WTC11 (cell line): ENCODE results near the gene BSN. TPM values are rescaled to one million over a fixed set of nuclear protein-coding genes. Genes with fewer than 3 reads are reported as not detected.

Experiments used
- ATAC-seq: fragments of 200-7000 bp; cut with Tn5 transposase; 2 replicates; pipeline ENCODE4 v1.10.0; 2021; ENCODE audit warnings: mild to moderate bottlenecking, moderate library complexity
- CTCF ChIA-PET: fragments of 300-600 bp; sonication (Branson Sonifier 250); formaldehyde crosslinking; loops from one replicate; lab custom pipeline; 2021; ENCODE audit warnings: antibody characterized with exemption; lab: Charles Lee
- POLR2A ChIA-PET: fragments of 350-600 bp; sonication (Branson Sonifier 250); formaldehyde crosslinking; loops from one replicate; lab custom pipeline; 2021; ENCODE audit warnings: antibody characterized with exemption; lab: Charles Lee
- DNase-seq: peaks from one replicate; pipeline ENCODE4 v3.0.0; 2021; ENCODE audit warnings: low spot score
- H3K27ac Mint-ChIP-seq: 2 replicates; pipeline ENCODE4 v1.8.0; 2021; ENCODE audit warnings: mixed read lengths
- H3K27me3 Mint-ChIP-seq: 2 replicates; pipeline ENCODE4 v1.8.0; 2021; ENCODE audit warnings: low read depth, mild to moderate bottlenecking, moderate library complexity, mixed read lengths
- H3K36me3 Mint-ChIP-seq: 2 replicates; pipeline ENCODE4 v1.8.0; 2021; ENCODE audit warnings: mixed read lengths
- H3K4me1 Mint-ChIP-seq: 2 replicates; pipeline ENCODE4 v1.8.0; 2022; ENCODE audit warnings: mixed read lengths
- H3K4me3 Mint-ChIP-seq: 2 replicates; pipeline ENCODE4 v1.8.0; 2021; ENCODE audit warnings: mild to moderate bottlenecking, moderate library complexity, mixed read lengths
- H3K9me3 Mint-ChIP-seq: 2 replicates; pipeline ENCODE4 v1.8.0; 2021; ENCODE audit warnings: mixed read lengths
- CREB1 ChIP-seq: sonication (generic); formaldehyde crosslinking; IDR thresholded peaks from 2 replicates; pipeline ENCODE4 v1.8.0; 2023; ENCODE audit warnings: mild to moderate bottlenecking, missing genetic modification reagents
- ELF4 ChIP-seq: sonication (generic); formaldehyde crosslinking; IDR thresholded peaks from 2 replicates; pipeline ENCODE4 v1.8.1; 2022; ENCODE audit warnings: low read depth, mild to moderate bottlenecking, moderate library complexity, missing genetic modification reagents
- EMX1 ChIP-seq: fragments of 250-450 bp; sonication (Bioruptor Pico); IDR thresholded peaks from 2 replicates; pipeline ENCODE4 v1.8.0; 2021; ENCODE audit warnings: mild to moderate bottlenecking
- FOXJ3 ChIP-seq: sonication (generic); formaldehyde crosslinking; IDR thresholded peaks from 2 replicates; pipeline ENCODE4 v1.9.0; 2021; ENCODE audit warnings: missing genetic modification reagents, mild to moderate bottlenecking, borderline replicate concordance
- GABPB1 ChIP-seq: sonication (generic); formaldehyde crosslinking; IDR thresholded peaks from 2 replicates; pipeline ENCODE4 v1.8.1; 2023; ENCODE audit warnings: mild to moderate bottlenecking, missing genetic modification reagents
- MYBL2 ChIP-seq: sonication (generic); formaldehyde crosslinking; IDR thresholded peaks from 2 replicates; pipeline ENCODE4 v1.8.1; 2023; ENCODE audit warnings: mild to moderate bottlenecking, moderate library complexity, missing genetic modification reagents
- NFE2L1 ChIP-seq: sonication (generic); formaldehyde crosslinking; IDR thresholded peaks from 2 replicates; pipeline ENCODE4 v1.8.1; 2023; ENCODE audit warnings: missing genetic modification reagents
- NR1H2 ChIP-seq: sonication (generic); formaldehyde crosslinking; IDR thresholded peaks from 2 replicates; pipeline ENCODE4 v1.9.0; 2021; ENCODE audit warnings: mild to moderate bottlenecking, moderate library complexity, missing genetic modification reagents
- TEAD1 ChIP-seq: sonication (generic); formaldehyde crosslinking; IDR thresholded peaks from 2 replicates; pipeline ENCODE4 v1.8.0; 2022; ENCODE audit warnings: mild to moderate bottlenecking, missing genetic modification reagents
- ZBTB21 ChIP-seq: sonication (generic); formaldehyde crosslinking; IDR thresholded peaks from 2 replicates; pipeline ENCODE4 v1.8.1; 2023; ENCODE audit warnings: mild to moderate bottlenecking, missing genetic modification reagents, borderline replicate concordance
- ZNF138 ChIP-seq: sonication (generic); formaldehyde crosslinking; conservative IDR thresholded peaks from 2 replicates; pipeline ENCODE4 v1.8.1; 2022; ENCODE audit warnings: mild to moderate bottlenecking, moderate library complexity, missing genetic modification reagents
- ZNF219 ChIP-seq: sonication (generic); formaldehyde crosslinking; IDR thresholded peaks from 2 replicates; pipeline ENCODE4 v1.8.0; 2023; ENCODE audit warnings: missing genetic modification reagents, mild to moderate bottlenecking, borderline replicate concordance
- ZNF317 ChIP-seq: sonication (generic); formaldehyde crosslinking; IDR thresholded peaks from 2 replicates; pipeline ENCODE4 v1.8.1; 2023; ENCODE audit warnings: low read depth, mild to moderate bottlenecking, moderate library complexity, missing genetic modification reagents, borderline replicate concordance
- ZNF423 ChIP-seq: fragments of 250-450 bp; sonication (Bioruptor Pico); IDR thresholded peaks from 2 replicates; pipeline ENCODE4 v2.1.2; 2022; ENCODE audit warnings: mild to moderate bottlenecking, moderate library complexity
- total RNA-seq: library from RNA; stranded (reverse); gene quantifications from 3 replicates; pipeline ENCODE4 v1.2.3, GENCODE V29; 2021
- TF ChIP-seq, protein P1 (sequence below): fragments of 250-450 bp; sonication (Bioruptor Pico); IDR thresholded peaks from 2 replicates; pipeline ENCODE4 v2.1.2; 2022; ENCODE audit warnings: mild to moderate bottlenecking, moderate library complexity
- TF ChIP-seq, protein P2 (sequence below): sonication (generic); formaldehyde crosslinking; IDR thresholded peaks from 2 replicates; pipeline ENCODE4 v1.8.1; 2023; ENCODE audit warnings: mild to moderate bottlenecking, missing genetic modification reagents, moderate library complexity
- TF ChIP-seq, protein P3 (sequence below): sonication (generic); formaldehyde crosslinking; IDR thresholded peaks from 2 replicates; pipeline ENCODE4 v1.8.1; 2023; ENCODE audit warnings: mild to moderate bottlenecking, missing genetic modification reagents, borderline replicate concordance
- TF ChIP-seq, protein P4 (sequence below): fragments of 250-450 bp; sonication (Bioruptor Pico); IDR thresholded peaks from 2 replicates; pipeline ENCODE4 v1.9.0; 2021; ENCODE audit warnings: mild to moderate bottlenecking, borderline replicate concordance

The BSN gene
- total RNA-seq, 1 experiment from 2014 or later: 2.8 TPM

DNA sequence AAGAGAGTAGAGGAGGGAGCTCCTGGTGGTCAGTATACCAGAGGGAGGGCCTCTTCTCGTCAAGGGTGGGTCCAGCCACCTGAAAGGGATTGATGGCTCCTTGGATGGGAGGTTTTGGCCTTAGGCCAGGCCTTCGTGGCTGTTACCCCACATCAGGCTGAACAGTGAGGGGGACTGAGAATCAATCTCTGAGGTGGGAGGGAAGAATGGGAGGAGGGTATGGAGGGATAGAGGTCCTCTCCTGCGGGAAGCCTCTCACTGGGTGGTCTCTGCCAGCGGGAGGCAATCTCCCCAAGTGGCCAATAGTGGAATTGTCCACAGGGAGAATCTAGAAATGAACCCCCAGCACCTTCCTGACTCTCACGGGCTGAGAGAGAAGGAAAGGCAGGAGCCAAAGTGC is 53.5 kb downstream of the BSN start (continued):
- TF ChIP-seq, protein P1, sequence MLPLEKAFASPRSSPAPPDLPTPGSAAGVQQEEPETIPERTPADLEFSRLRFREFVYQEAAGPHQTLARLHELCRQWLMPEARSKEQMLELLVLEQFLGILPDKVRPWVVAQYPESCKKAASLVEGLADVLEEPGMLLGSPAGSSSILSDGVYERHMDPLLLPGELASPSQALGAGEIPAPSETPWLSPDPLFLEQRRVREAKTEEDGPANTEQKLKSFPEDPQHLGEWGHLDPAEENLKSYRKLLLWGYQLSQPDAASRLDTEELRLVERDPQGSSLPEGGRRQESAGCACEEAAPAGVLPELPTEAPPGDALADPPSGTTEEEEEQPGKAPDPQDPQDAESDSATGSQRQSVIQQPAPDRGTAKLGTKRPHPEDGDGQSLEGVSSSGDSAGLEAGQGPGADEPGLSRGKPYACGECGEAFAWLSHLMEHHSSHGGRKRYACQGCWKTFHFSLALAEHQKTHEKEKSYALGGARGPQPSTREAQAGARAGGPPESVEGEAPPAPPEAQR (CRISPR knock-in tag): no peak
- TF ChIP-seq CREB1 (CRISPR knock-in tag): no peak
- TF ChIP-seq, protein P2, sequence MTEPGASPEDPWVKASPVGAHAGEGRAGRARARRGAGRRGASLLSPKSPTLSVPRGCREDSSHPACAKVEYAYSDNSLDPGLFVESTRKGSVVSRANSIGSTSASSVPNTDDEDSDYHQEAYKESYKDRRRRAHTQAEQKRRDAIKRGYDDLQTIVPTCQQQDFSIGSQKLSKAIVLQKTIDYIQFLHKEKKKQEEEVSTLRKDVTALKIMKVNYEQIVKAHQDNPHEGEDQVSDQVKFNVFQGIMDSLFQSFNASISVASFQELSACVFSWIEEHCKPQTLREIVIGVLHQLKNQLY: no peak
- no peak for TF ChIP-seq ZNF423 (CRISPR knock-in tag)
- TF ChIP-seq EMX1 (CRISPR knock-in tag): no peak
- no peak for TF ChIP-seq TEAD1 (CRISPR knock-in tag)

DNA sequence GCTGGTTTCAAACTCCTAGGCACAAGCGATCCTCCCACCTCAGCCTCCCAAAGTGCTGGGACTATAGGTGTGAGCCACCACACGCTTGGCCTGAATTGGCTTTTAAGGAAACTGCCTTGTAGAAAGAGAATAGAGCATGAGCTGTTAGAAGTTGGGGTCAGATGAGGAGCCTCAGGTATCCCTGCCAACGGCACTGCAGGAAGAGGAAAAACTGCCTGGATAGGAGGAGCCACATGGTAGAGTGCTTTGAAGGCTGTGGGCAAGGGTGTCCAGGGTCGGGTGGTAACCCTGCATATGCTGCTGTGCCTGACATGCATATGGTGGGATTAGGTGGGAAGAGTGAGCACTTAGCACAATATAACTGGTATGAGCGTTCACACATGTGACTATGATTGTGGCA is 55.0 kb downstream of the BSN start:
- Mint-ChIP-seq H3K4me1 (no peaks in the 10 kb centered on the region), H3K9me3 (peaks cover 13% of the 10 kb centered on the region), H3K4me3 (no peak overlapping the region), H3K36me3 (peaks cover 4% of the 10 kb centered on the region; the same call in 1 of the 2 replicates), H3K27ac (no peak overlapping the region), H3K27me3 (no peaks in the 10 kb centered on the region)
- ATAC-seq: no peak
- POLR2A ChIA-PET: interaction anchor here (0.7 kb wide), 2 partner anchors 947 to 1428 kb away, joined by 3 to 13 read pairs; no protein-coding TSS in a partner anchor
- no peak for TF ChIP-seq NFE2L1 (CRISPR knock-in tag)
- no peak for TF ChIP-seq NR1H2 (CRISPR knock-in tag)
- no peak for TF ChIP-seq ELF4 (CRISPR knock-in tag)
- CTCF ChIA-PET: interaction anchor here (0.8 to 1.1 kb wide), 2 partner anchors 62 to 291 kb away, joined by 3 to 5 read pairs; no protein-coding TSS in a partner anchor
- no peak for DNase-seq

DNA sequence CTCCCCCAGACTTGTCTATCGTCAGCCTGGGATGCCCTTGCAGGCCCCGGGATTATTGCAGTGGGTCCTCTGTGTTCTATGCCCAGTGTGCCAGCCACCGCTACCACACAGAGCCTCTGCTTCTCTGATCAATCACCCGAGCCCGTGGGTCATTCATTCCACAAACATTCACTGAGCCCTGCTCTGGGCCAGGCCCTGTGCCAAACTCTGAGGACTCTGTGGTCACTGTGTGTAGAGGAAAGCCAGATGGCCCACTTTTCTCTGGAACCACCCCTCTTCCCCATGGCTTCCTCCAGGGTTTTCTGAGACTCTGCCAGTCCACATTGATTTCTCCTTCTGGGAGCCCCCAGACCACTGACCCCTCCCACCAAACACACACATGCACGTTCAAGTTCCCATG is 55.5 kb downstream of the BSN start:
- Mint-ChIP-seq H3K4me3 (no peak overlapping the region), H3K27me3 (no peaks in the 10 kb centered on the region), H3K4me1 (no peaks in the 10 kb centered on the region), H3K36me3 (peaks cover 4% of the 10 kb centered on the region; the same call in 1 of the 2 replicates), H3K9me3 (peaks cover 13% of the 10 kb centered on the region), H3K27ac (no peak overlapping the region)
- TF ChIP-seq FOXJ3 (CRISPR knock-in tag): no peak
- TF ChIP-seq, protein P3, sequence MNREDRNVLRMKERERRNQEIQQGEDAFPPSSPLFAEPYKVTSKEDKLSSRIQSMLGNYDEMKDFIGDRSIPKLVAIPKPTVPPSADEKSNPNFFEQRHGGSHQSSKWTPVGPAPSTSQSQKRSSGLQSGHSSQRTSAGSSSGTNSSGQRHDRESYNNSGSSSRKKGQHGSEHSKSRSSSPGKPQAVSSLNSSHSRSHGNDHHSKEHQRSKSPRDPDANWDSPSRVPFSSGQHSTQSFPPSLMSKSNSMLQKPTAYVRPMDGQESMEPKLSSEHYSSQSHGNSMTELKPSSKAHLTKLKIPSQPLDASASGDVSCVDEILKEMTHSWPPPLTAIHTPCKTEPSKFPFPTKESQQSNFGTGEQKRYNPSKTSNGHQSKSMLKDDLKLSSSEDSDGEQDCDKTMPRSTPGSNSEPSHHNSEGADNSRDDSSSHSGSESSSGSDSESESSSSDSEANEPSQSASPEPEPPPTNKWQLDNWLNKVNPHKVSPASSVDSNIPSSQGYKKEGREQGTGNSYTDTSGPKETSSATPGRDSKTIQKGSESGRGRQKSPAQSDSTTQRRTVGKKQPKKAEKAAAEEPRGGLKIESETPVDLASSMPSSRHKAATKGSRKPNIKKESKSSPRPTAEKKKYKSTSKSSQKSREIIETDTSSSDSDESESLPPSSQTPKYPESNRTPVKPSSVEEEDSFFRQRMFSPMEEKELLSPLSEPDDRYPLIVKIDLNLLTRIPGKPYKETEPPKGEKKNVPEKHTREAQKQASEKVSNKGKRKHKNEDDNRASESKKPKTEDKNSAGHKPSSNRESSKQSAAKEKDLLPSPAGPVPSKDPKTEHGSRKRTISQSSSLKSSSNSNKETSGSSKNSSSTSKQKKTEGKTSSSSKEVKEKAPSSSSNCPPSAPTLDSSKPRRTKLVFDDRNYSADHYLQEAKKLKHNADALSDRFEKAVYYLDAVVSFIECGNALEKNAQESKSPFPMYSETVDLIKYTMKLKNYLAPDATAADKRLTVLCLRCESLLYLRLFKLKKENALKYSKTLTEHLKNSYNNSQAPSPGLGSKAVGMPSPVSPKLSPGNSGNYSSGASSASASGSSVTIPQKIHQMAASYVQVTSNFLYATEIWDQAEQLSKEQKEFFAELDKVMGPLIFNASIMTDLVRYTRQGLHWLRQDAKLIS (CRISPR knock-in tag): no peak
- no peak for TF ChIP-seq GABPB1 (CRISPR knock-in tag)
- TF ChIP-seq, protein P1 (CRISPR knock-in tag): no peak
- TF ChIP-seq, protein P4, sequence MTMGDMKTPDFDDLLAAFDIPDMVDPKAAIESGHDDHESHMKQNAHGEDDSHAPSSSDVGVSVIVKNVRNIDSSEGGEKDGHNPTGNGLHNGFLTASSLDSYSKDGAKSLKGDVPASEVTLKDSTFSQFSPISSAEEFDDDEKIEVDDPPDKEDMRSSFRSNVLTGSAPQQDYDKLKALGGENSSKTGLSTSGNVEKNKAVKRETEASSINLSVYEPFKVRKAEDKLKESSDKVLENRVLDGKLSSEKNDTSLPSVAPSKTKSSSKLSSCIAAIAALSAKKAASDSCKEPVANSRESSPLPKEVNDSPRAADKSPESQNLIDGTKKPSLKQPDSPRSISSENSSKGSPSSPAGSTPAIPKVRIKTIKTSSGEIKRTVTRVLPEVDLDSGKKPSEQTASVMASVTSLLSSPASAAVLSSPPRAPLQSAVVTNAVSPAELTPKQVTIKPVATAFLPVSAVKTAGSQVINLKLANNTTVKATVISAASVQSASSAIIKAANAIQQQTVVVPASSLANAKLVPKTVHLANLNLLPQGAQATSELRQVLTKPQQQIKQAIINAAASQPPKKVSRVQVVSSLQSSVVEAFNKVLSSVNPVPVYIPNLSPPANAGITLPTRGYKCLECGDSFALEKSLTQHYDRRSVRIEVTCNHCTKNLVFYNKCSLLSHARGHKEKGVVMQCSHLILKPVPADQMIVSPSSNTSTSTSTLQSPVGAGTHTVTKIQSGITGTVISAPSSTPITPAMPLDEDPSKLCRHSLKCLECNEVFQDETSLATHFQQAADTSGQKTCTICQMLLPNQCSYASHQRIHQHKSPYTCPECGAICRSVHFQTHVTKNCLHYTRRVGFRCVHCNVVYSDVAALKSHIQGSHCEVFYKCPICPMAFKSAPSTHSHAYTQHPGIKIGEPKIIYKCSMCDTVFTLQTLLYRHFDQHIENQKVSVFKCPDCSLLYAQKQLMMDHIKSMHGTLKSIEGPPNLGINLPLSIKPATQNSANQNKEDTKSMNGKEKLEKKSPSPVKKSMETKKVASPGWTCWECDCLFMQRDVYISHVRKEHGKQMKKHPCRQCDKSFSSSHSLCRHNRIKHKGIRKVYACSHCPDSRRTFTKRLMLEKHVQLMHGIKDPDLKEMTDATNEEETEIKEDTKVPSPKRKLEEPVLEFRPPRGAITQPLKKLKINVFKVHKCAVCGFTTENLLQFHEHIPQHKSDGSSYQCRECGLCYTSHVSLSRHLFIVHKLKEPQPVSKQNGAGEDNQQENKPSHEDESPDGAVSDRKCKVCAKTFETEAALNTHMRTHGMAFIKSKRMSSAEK (CRISPR knock-in tag): no peak
- TF ChIP-seq ZNF138 (CRISPR knock-in tag): no peak
- TF ChIP-seq ZNF219 (CRISPR knock-in tag): no peak
- no peak for TF ChIP-seq ZNF317 (CRISPR knock-in tag)
- TF ChIP-seq ZBTB21 (CRISPR knock-in tag): no peak
- TF ChIP-seq MYBL2: no peak
- ATAC-seq (no peak), DNase-seq (no peak)
- ChIA-PET POLR2A (no interaction called here), CTCF (no interaction called here)
